ENCODE data around the gene ANKRD62. TPM values are rescaled to one million over a fixed set of nuclear protein-coding genes. Genes with fewer than 3 reads are reported as not detected.
"Not testable (repeated sequence)": the region's sequence is repeated elsewhere in the genome, so short reads cannot be mapped to it uniquely, and the experiment has no call there.

Gene ANKRD62
- total RNA-seq, 1 donor from 2014 or later = 0.17 TPM

- Mint-ChIP-seq H3K4me3 (ENCODE audit: unreplicated experiment) (no peak overlapping the region), H3K9me3 (ENCODE audit: unreplicated experiment) (peaks cover 3% of the 10 kb centered on the region), H3K36me3 (ENCODE audit: unreplicated experiment) (no peaks in the 10 kb centered on the region), H3K27ac (ENCODE audit: unreplicated experiment) (no peak overlapping the region), H3K4me1 (ENCODE audit: low read depth, unreplicated experiment) (peaks cover 16% of the 10 kb centered on the region), H3K27me3 (ENCODE audit: unreplicated experiment) (peaks cover 4% of the 10 kb centered on the region)
- TF ChIP-seq CTCF (IDR thresholded peaks at IDR 0.05; ENCODE audit: partially characterized antibody, unreplicated experiment) = no peak
- DNase-seq = no peak
Observed at GRCh38 chr18:12074736-12075135, 18.9 kb upstream of the ANKRD62 start.

GRCh38 chr18:12076424-12077140 lies 17.1 kb upstream of the ANKRD62 start:
- peak overlapping the region; percentile 52 for H3K4me3 Mint-ChIP-seq (ENCODE audit: unreplicated experiment)
- no peaks in the 10 kb centered on the region for H3K36me3 Mint-ChIP-seq (ENCODE audit: unreplicated experiment)
- peaks cover 4% of the 10 kb centered on the region for H3K27me3 Mint-ChIP-seq (ENCODE audit: unreplicated experiment)
- no peak for TF ChIP-seq CTCF (IDR thresholded peaks at IDR 0.05; ENCODE audit: partially characterized antibody, unreplicated experiment)
- peak; percentile 68 for DNase-seq
- H3K4me1 Mint-ChIP-seq (ENCODE audit: low read depth, unreplicated experiment) = peaks cover 22% of the 10 kb centered on the region
- H3K9me3 Mint-ChIP-seq (ENCODE audit: unreplicated experiment) = peaks cover 3% of the 10 kb centered on the region
- no peak overlapping the region for H3K27ac Mint-ChIP-seq (ENCODE audit: unreplicated experiment)

GRCh38 chr18:12077994-12078393 lies 15.6 kb upstream of the ANKRD62 start:
- H3K4me1 Mint-ChIP-seq (ENCODE audit: low read depth, unreplicated experiment) = peaks cover 22% of the 10 kb centered on the region
- not testable (repeated sequence) for H3K27ac Mint-ChIP-seq (ENCODE audit: unreplicated experiment); DNase-seq; H3K27me3 Mint-ChIP-seq (ENCODE audit: unreplicated experiment); H3K4me3 Mint-ChIP-seq (ENCODE audit: unreplicated experiment); H3K36me3 Mint-ChIP-seq (ENCODE audit: unreplicated experiment); H3K9me3 Mint-ChIP-seq (ENCODE audit: unreplicated experiment)

- peaks cover 22% of the 10 kb centered on the region for H3K4me1 Mint-ChIP-seq (ENCODE audit: low read depth, unreplicated experiment)
- no peak for TF ChIP-seq CTCF (IDR thresholded peaks at IDR 0.05; ENCODE audit: partially characterized antibody, unreplicated experiment)
- peaks cover 6% of the 10 kb centered on the region for H3K27me3 Mint-ChIP-seq (ENCODE audit: unreplicated experiment)
- peaks cover 3% of the 10 kb centered on the region for H3K9me3 Mint-ChIP-seq (ENCODE audit: unreplicated experiment)
- H3K4me3 Mint-ChIP-seq (ENCODE audit: unreplicated experiment) = peak overlapping the region; percentile 74
- H3K27ac Mint-ChIP-seq (ENCODE audit: unreplicated experiment) = peak overlapping the region; percentile 86
- no peaks in the 10 kb centered on the region for H3K36me3 Mint-ChIP-seq (ENCODE audit: unreplicated experiment)
- DNase-seq = peak; percentile 63
Observed at GRCh38 chr18:12079491-12080237, 14.0 kb upstream of the ANKRD62 start.

GRCh38 chr18:12085136-12085535 lies 8.5 kb upstream of the ANKRD62 start:
- Mint-ChIP-seq H3K27me3 (ENCODE audit: unreplicated experiment) (peaks cover 4% of the 10 kb centered on the region), H3K27ac (ENCODE audit: unreplicated experiment) (no peak overlapping the region), H3K36me3 (ENCODE audit: unreplicated experiment) (no peaks in the 10 kb centered on the region), H3K4me1 (ENCODE audit: low read depth, unreplicated experiment) (peaks cover 3% of the 10 kb centered on the region), H3K9me3 (ENCODE audit: unreplicated experiment) (peaks cover 11% of the 10 kb centered on the region), H3K4me3 (ENCODE audit: unreplicated experiment) (no peak overlapping the region)
- no peak for TF ChIP-seq CTCF (IDR thresholded peaks at IDR 0.05; ENCODE audit: partially characterized antibody, unreplicated experiment)
- no peak for DNase-seq
